GM18505 (cell line): ENCODE measurements around the gene NHEJ1.

Source experiments
- ATAC-seq: cut with Tn5 transposase; IDR thresholded peaks from one replicate; pipeline ENCODE4 v1.9.1; 2021; ENCODE audit not compliant: unreplicated experiment
- POLR2A ChIP-seq: IDR thresholded peaks from 4 replicates; pipeline ENCODE4 v1.6.1; 2011; ENCODE audit warnings: borderline replicate concordance; ENCODE audit not compliant: insufficient read depth, insufficient read length; ENCODE audit errors: extremely low read depth

NHEJ1 gene

GRCh38 chr2:219032051-219032745 is 128.4 kb downstream of the NHEJ1 start:
- no peak for TF ChIP-seq POLR2A

DNA sequence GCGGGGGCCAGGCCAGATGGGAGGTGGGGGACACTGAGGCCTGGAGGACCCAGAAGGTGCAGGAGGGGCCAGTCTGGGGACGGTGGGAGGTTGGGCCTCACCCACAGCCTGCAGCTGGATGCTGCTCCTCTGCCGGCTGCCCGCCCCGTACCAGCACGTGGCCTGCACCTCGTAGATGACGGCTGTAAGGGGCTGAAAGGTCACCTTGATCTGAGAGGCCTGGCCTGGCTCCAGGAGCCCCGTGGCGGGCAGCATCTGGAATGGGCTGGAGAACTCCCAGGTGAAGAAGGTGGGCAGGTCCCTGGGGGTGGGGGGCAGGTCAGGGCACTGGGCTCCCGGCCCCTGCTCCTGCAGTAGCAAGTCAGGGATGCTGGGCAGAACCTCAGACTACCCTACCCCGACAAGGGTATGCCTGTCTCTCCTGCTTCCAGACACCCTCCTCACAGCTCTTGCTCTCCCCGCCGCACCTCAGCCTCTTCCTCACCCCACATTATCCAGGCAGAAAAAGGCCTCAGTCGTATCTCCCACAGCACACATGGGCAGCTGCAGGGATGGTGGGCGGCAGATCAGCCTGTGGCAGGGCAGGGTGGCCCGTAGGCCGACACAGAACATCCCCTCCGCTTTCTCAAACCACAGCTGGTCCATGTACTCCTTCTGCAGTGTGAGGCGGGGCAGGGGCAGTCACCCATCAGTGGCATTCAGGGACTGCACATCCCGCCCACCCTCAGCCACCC is 129.4 kb downstream of the NHEJ1 start:
- TF ChIP-seq POLR2A = no peak
- ATAC-seq = no peak

More at GRCh38 chr2:219032051-219032745, 128.4 kb downstream of the NHEJ1 start:
- ATAC-seq = no peak

DNA sequence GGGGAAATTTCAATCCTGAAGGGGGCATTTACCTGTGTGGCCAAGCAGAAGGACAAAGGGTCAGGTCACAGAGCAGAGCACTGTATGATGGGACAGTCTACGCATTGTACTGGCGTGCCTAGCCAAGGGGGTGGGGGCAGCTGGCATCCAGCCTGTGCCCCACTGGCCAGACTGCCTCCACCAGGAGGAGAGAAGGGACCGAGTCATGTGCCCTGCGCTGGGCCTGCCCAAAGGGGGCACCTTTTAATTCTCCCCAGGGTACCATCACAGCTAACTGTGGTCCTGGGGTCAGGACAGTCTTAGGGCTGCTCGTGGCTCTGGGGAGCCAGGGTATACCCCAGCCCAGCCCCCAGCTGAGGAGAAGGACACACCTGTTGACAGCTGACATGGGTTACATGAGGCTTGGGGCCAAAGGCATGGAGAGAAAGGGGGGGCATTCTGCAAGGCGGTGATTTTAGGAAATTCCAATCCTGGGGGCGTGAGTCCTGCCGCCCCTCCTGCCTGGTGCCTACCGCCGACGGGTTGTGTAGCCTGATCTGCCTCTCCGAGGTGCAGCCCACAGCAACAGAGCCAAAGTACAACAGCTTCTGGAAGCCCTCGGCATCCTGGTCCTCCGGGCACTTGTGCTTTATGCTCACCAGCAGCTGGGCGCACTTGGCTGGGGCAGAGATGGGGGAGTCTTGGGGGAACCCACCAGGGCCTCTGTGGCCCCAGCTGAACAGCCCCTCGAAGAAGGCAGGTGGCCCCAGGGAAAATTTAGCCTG is 130.3 kb downstream of the NHEJ1 start:
- TF ChIP-seq POLR2A = no peak
- no peak for ATAC-seq

- TF ChIP-seq POLR2A = no peak
- ATAC-seq = peak; percentile 63
These were observed 130.8 kb downstream of the NHEJ1 start for GRCh38 chr2:219029829-219030165.

- no peak for ATAC-seq
- TF ChIP-seq POLR2A = no peak
These were observed 131.4 kb downstream of the NHEJ1 start for GRCh38 chr2:219028996-219029828.

DNA sequence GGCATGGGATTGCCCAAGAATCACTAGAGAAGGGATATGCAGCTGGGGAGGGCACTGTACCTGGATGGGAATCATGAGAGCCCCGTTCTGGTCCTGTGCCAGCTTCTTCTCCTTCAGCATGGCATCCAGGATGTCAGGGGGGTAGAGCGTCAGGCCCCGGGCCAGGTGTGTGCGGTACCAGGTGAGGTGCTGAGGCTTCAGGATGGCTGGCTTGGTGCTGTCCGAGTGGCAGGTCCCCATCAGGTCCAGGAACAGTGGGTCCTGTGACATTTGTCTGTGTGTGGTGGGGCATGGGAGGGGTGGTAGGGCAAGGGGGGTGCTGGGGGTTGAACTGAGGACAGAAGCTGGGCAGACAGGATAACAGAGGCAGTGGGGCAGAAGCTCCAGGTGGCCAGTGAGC is 132.5 kb downstream of the NHEJ1 start:
- no peak for ATAC-seq
- TF ChIP-seq POLR2A = no peak

DNA sequence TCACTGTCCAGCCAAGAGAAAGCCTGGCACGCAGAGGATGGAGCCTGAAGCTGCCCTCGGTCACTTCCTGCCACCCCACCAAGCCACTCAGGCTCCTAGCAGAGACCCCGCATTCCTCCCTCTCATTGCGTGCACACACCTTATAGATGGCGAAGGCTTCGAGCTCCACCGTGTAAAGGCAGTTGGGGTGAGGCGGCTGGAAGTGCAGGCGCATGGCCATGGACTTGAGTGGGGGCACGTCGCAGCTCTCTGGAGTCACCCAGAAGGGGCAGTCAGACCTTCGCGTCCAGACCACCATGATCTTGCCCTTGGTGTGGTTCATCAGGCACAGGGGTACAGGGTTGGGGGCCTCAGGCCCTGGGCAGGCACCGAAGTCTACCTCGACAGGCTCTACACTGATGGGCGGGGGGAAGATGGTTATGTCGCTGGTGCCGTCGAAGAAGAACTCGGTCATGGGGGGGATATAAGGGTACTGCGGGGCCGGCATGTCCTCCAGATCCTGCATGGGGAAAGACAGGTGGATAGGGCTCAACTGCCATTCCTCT is 133.0 kb downstream of the NHEJ1 start:
- ATAC-seq = no peak
- TF ChIP-seq POLR2A = no peak

DNA sequence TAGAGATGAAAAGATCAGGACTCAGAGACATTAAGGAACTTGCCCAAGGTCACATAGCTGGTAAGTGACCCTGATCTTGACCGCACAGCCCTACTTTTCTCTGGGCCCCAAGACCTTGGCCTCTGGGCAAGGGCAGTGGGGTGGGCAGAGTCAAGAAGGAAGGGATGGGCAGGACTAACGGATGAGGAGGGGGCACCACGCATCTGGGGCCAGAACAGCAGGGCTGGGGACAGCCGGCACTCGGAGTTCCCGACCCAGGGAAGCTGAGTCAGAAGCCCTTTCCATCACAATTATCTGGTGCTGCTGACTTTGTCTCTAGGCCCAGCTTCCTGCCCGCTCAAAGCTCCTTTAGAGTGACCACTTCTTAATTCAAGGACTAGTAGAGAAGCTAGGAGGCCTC is 133.7 kb downstream of the NHEJ1 start:
- ATAC-seq = no peak
- TF ChIP-seq POLR2A = no peak

DNA sequence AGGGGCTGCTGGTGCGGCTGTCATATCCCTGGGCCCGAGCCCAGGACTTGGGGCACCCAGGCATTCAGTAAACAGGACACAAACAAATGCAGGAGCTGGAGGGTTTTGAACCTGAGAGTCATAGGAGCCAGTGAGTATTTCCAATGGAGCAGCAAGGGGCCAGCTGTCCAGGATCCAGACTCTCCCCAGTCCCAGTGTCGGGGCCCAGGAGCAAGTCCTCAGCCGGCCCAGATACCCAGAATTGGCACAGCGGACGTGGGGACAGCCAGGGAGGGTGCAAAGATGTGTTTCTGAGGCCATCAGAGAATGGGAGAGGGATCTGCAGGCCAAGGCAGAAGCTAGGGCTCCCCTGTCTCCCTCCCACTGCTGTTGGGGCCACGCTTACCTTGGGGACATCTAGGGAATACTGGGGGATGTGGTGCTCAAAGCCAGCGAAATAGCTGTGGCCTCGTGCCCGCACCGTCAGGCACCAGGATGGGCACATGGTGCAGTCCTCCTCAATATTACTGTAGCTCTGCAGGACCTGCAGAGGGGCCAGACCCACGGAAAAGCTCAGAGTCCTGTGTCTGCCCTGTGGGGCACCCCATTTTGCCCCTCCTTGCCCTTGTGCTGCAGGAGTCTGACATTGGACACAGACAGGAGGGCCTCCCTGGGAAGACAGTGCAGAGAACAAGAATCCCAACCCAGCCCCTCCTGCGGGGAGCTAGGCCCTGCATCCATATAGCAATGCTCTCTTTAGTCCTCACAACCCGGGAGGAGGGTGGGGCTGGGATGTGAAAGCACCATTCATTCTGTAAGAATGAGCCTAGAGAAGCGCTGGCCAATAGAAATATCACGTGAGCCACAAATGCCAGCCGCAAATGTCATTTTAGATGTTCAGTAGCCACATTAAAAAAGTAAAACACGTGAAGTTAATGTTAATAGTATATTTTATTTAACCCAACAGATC is 134.7 kb downstream of the NHEJ1 start:
- ATAC-seq = no peak
- no peak for TF ChIP-seq POLR2A
